CD4-positive, alpha-beta T cell treated with Interferon gamma for 1 hour (primary cell): ENCODE data around the gene SEC14L5.

Experiments used
- DNase-seq: peaks from one replicate; pipeline ENCODE4 v3.0.0-alpha.2; 2020

SEC14L5 gene

DNA sequence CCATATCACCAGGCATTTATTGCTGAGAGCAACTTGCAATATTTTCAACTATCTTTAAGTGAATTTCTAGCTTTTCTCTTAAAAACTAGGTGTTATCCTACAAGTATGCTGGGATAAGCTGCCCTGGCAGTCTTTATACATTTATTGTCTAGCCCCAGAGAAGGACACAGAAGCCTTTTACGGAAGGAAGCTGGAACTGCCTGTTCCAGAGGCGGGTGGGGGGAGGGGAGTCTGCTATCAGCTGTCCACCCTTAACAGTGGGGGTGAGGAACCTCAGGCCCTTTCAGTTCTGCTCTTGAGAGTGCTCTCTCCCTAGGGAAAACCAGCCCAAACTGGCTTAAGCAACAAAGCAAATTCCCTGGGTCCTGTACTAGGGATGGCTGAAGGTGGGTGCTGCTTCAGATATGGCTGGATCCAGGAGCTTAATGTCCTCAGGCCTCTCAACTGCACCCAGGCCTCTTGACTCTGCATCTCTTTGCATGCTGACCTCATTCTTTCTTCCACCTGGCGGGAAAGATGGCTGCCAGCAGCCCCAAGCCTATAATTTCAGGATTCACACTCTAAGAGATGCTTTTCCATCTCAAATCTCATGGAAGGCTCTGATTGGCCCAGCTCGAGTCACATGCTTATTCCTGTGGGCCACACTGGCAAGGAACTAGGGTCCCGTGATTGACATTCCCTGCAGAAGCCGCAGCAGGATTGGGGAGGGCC lies 59.0 kb downstream of the SEC14L5 start:
- no peak for DNase-seq

DNA sequence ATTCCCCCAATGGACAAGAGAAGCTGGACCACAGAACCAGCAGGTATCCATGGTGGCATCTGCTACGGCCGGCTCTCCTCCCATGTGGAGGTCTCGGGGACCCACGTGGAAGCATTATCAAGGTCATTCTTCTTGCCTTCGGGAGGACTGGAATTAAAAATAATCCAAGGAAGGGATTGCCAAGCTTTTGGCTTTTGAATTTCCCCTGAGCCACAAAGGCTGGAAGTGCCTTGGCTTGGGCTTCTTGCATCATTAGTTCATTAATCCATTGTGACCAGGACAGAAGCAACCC lies 59.5 kb downstream of the SEC14L5 start:
- no peak for DNase-seq

DNA sequence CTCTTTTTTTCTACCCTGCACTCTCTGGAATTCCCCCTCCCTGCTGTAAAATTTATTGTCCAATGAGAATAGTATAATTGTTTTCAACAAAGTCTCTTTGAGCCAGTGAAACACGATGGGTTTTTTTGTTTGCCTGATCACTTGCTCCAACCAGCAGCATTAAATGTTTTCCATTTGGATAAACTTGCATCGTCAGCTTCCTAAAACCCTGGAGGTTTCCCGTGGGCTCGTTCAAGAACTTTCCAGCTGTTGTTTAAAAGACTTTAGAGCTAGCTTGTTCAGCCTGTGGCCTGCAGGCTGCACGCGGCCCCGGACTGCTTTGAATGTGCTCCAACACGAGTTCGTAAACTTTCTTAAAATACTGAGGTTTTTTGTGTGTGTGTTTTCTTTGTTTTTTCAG lies 60.7 kb downstream of the SEC14L5 start:
- DNase-seq: no peak

DNA sequence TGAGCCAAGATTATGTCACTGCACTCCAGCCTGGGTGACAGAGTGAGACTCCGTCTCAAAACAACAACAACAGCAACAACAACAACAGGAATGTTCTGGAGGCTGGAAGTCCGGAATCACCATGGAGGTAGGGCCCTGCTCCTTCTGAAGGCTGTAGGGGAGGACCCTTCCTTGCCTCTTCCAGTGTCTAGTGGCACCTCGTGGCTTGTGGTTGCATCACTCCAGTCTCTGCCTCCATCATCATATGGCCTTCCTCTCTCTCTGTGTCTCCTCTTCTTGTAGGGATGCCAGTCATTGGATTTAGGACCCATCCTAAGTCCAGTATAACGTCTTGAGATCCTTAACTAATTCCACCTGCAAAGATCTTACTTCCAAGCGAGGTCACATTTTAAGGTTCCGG lies 61.6 kb downstream of the SEC14L5 start:
- no peak for DNase-seq

DNA sequence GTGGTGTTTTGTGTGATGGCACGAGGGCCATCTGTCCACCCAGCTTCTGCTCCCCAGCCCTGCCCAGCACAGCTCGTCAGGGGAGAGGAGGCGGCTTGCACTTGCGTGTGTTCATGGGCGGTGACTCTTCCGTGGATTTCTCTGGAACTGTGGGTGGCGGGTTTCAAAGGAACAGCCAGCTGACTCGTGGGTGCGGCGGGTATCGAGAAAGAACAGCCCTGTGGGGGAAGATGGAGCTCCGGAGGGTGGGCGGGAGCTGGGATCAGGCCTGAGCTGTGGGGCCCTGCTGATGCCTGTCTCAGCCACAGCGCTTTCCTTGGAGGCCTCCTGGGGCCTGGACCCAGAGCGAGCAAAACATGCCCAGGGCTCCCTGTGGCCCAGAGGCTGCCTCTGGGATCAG lies 62.4 kb downstream of the SEC14L5 start:
- DNase-seq: no peak

DNA sequence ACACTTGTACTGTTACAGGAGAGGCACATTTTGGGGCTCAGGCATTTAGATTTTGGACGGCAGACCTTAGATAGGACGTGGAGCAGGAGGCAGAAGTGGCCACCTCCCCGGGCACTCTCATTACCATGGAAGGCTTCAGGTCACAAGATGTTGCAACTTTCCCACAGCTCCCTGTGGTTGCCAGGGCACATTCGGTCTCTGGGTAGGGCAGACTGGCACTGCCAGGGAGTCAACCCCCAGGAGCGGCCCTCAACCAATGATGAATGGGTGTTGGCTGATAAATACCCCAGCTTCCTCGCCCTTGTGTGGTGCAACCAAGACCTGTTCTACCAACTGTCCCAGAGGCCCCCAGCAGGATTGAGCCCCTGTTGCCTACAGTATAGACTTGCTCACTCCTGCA lies 64.4 kb downstream of the SEC14L5 start:
- no peak for DNase-seq

DNA sequence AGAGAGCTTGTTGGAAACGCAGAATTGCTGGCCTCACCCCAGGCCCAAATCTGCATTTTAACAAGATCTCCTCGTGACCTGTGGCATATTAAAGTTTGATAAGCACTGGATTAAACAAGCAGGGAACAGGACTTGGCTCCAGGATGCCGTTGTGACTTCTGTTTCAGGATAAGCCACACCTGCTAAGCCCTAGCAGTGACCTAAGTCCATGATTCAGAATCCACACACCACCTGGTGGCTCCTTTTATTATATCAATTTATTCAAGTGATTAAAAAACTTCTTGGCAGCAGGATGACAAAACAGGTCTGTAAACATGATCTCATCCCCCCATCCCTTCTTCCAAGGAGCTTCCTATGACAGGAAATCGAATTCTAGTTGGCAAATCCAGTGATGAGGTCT lies 66.5 kb downstream of the SEC14L5 start:
- no peak for DNase-seq

DNA sequence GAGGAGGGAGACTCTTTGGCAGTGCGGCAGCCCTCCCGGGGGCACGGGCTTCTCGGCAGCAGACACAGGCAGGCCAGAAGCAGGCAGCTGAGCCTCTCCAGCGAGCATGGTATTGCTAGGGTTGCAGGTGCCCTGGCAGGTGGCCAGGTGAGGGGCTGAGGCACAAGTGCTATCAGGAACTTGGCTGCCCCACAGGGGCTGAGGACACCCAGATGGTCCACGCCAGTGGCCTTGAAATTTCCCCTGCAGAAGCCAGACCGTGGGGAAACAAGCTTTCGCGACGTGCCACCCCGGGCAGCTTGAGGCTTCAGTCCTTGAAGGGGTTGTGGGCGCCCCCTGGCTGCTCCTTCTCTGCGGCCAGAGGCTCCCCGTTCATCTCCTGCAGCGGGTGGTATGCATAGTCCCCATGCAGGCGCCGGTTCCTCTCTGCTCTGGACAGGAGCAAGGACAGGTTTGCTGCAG lies 67.1 kb downstream of the SEC14L5 start:
- no peak for DNase-seq

DNA sequence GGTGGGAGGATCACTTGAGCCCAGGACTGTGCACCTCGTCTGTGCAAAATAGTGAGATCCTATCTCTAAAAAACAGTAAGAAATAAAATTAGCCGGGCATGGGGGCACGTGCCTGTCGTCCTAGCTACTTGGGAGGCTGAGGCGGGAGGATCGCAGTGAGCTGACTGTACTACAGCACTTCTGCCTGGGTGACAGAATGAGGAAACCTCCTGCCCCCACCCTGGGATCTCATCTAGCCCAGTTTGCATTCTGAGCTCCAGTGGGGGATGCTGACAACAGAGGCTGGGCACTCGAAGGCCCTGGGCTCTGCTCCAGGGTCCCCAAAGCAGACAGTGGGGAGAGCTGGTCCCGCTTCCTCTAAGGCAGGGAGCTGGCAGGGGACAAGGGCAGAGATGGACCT lies 68.5 kb downstream of the SEC14L5 start:
- no peak for DNase-seq

DNA sequence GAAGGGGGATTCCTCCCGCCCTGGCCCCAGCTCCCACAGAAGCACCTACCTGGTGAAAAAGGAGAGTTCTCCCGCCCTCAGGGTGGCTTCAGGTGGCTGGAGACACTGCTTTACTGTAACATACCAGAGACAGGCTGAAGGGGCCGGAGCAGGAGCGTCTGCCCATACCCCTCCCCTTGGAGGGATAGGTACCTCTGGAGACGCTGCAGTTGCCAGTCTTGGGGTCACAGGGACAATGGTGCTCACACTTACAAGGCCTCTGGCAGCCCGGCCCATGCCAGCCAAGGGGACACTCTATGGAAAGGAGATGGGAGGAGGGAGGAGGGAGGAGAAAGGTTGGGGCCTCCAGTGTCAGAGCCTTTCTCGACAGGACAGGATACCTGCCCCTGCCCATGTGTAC lies 69.0 kb downstream of the SEC14L5 start:
- no peak for DNase-seq

DNA sequence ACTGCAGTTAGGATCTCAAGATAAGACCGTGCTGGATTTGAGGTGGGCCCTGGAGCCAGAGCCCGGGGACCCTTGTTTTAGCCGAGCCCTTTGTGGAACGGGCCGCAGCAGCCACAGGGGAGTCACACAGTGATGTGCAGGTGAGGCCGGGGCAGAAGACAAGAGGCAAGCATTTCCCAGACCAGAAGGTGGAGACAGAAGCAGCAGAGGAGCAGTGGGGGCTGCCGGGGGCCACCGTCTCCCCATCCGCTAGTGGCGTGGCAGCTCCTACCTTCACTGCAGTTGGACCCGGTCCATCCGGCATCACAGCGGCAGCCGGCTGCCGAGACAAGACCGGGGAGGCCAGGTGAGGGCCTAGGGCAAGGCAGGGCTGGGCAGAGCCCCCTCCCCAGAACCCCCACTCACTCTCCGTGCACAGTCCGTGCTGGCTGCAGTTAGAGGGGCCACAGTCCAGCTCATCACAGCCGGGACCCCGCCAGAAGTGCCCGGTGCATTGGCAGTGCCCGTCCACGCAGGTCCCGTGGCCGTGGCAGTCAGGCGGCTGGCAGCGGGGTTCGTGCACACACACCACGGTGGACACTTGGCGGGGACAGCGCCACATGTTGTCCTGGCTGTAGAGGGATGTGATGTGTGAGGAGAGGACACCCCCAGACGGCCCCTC lies 69.6 kb downstream of the SEC14L5 start:
- DNase-seq: no peak

DNA sequence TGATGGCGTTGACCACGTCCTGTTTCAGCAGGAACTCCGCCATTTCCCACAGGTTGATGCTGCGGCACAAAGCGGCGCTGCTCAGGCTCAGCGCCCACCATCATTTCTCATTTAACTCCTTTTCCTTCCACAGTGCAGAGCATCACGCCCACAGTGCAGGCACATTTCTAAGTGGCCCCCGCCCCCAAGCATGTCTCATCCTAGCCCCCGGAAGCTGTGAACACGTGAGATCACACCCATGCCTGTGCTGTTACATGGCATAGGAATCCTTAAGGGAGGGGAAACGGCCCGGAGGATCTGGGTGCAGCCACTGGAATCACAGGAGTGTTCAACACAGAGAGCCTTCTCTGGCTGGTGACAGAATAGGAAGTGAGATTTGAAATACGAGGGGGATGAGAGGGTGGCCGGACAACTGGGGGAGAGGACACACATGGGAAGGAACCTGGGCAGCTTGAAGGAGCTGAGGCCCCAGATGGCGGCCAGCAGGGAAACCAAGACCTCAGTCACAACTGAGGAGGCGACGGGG lies 70.9 kb downstream of the SEC14L5 start:
- DNase-seq: no peak

DNA sequence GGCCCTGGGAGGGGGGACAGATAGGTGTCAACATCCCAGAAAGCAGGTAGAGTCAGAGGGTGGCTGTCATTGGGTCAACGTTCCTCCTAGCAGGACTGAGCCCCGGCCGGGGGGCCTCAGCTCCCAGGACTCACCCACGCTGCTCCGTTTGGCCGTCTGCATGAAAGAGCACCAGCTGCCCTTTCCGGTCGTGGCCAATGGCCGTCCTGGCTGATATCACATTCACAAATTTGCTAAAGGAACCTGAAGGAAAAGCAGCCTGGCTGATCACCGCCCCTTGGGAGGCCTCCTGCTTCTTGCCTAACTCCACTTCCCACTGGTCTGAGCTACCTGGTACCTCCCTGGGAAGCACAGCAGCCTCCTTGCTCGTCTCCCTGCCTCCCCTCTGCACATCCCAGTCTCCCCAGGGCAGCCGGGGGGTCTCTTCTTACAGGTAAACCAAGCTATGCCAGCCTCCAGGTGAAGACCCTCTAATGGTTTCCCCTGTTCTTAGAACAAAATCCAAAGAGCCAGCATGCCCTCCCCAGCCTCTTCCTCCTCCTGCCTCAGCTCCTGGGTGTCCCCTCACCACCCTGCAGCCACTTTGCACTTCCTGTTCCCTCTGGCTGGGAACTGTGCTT lies 72.2 kb downstream of the SEC14L5 start:
- DNase-seq: no peak

DNA sequence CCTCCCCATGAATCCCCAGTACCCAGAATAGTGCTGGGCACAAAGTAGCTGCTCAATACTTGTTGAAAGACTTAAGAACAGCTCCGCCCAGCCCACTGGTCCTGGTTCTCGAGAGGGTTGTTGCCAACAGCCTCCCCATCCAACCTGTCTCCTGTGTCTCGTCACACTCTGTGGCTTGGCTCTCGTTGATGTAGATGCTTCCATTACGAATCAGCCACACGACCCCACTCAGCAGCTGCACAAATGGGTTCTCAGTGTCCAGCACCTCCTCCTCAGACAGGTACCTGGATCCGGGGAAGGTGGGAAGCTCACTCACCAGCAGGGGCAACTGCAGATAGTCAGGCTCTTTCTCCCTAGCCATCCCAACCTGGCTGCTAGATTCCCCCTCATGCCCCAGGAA lies 73.5 kb downstream of the SEC14L5 start:
- no peak for DNase-seq

DNA sequence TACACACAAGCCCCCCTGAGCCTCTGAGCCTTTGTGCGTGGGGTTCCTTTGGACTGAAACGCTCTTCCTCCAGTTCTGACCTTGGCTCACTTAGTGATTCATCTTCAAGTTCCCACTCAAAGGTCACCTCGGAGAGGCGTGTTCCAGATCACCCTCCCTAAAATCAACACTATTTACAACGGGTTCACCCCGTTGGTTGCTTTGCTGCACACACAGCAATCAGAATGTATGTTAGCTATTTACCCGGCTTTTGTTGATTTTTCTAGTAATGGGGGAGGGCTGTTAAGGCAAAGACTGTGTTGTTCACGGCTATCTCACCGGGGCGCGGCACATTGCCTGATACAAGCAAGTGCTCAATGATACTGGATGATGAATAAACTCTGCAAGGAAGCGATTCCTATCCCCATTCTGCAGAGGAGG lies 74.6 kb downstream of the SEC14L5 start:
- DNase-seq: no peak

DNA sequence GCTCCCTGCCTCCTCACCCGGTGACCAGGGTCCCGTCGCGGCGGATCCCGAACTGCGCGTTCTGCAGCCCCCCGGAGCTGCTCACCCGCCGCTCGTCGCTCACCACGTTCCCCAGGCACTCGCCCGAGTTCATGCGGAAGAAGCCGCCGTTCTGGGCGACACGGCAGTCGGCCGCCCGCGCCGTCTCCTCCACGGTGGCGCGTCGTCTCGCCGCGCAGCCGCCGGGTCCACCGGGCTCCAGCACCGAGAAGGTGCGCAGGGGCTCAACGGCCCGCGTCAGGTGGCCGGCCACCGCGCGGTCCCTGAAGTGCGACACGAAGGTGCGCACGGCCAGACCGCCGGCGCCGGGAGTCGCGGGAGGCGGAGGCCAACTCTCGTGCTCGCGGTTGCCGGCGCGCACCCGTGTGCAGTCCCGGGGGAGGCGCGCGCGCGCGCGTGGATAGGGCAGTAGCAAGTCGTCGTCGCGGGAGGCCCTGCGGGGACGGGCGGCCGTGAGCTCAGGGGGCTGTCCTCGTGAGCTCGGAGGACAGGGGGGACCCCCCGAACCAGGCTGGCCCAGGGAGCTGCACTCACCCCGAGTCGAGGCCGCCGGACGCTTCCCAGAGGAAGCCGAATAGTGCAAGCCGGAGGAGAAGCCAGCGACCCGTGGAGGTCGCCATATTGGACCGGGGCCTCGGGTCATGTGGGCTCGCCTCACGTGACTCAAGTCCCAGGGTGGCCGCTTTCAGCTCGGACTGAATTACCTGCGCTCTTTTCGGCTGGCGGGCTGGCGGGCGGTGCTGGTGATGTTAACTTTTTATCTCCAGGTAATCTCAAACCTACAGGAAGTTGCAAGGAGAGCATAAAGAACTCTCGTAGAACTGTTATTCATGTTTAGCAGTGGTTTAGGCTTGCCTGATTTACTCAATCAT lies 75.4 kb downstream of the SEC14L5 start, which contains the start of gene NAGPA:
TSS of gene NAGPA (minus strand) at position 680 of the 911 bp plus-strand sequence. CDS start at position 659, 21 bp downstream.
- DNase-seq: peak; percentile 80

DNA sequence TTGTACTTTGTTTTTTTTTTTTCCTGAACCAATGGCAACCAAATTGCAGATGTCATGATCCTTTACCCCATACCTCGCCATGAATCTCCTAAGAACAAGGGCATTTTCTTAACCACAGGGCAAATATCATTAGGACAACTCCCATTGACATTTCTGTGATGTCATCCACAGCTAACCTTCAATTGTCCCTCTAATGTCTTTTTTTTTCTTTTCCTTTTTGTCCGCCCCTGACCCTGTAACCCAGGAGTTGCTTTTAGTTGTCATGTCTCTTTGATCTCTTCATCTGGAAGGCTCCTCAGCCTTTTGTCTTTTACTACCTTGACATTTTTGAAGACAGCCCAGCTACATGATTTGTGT lies 76.0 kb downstream of the SEC14L5 start:
- no peak for DNase-seq

DNA sequence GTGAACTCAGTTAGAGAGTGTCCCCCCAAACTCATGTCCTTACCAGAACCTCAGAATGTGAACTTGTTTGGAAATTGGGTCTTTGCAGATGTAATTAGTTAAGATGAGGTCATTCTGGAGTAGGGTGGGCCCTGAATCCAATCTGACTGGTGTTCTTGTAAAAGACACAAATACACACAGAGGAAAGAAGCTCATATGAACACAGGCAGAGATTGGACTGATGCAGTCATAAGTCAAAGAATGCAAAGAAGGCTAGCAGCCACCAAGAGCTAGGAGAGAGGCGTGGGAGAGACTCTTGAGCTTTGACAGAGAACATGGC lies 77.7 kb downstream of the SEC14L5 start:
- no peak for DNase-seq

DNA sequence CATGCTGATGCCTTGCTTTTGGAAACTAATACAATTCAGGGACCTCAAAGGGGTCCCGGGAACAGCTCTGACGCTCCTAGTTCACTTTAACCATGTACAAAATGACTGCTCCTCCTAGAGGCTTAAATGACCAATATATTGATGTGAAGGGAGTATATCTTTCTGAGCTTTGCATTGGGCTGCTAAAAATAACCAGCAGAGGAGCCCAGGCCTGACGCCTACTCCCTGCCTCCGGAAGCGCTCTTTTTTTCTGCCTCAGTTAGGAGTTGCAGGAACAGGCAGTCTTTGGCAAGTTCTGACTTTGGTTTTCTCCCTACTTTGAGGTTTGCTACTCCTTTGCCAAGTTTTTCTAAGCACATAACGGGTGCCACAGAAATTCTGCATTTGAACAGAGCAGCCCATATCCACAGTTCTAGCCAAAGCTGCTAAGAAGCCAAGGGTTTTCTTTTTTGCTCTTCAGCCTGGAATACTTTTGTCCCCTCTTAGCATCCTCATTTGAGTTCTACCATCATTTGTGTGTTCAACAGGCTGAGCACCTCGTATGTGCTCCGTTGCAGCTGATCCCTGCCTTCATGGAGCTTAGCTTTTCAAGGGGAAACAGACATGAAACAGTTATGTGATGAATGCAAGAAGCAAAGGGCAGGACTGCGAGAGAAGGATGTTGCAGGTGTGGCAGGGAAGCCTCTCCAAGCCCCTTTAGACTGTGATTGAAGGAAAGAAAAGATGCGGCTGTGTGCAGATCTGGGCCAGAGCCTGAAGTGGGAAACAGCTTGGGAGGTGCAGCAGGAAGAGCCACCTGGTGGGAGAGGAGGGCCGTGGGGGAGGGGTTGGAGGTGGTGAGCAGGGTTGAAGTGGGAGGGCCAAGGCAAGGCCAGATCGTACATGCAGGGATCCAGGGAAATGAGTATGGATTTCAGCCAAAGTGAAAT lies 78.4 kb downstream of the SEC14L5 start:
- DNase-seq: no peak

DNA sequence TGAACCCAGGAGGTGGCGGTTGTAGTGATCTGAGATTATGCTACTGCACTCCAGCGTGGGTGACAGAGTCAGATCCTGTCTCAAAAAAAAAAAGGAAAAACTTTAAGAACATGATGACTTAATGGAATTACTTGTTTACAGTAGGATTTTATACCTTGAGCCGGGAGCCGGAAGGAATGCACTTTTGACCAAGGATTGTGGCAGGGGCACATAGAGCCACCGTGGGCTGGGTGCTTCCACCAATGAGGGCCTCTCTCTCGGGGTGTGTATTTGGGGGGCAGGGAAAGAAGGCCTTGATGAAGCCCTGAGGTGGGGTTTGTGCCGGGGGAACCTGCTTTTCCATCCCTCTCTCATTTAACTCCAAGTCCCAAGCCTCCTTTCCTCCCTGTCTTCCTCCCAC lies 82.3 kb downstream of the SEC14L5 start:
- no peak for DNase-seq

DNA sequence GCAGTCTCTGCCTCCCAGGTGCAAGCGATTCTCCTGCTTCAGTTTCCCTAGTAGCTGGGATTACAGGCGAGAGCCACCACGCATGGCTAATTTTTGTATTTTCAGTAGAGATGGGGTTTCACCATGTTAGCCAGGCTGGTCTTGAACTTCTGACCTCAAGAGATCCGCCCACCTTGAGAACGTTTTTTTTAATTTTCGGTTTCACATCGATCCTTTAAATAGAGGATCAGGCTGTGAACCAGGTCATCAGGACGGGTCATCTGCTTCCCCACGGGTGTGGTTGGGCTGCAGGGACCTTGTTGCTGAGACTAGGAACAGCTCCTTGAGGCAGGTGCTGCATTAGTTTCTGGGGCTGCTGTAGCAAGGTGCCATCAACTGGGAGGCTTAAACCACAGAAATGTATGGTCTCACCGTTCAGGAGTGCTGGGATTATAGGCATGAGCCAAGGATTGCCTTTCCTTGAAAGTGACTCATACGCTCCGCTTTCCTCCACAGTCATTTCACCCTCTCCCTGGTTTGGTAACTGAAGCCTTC lies 83.5 kb downstream of the SEC14L5 start:
- no peak for DNase-seq
